Measurements from ENCODE around the gene DOCK4. TPM values are rescaled to one million over a fixed set of nuclear protein-coding genes. Genes with fewer than 3 reads are reported as not detected.

DOCK4 gene
- total RNA-seq, 1 experiment from 2014 or later, result 4.9 TPM

DNA sequence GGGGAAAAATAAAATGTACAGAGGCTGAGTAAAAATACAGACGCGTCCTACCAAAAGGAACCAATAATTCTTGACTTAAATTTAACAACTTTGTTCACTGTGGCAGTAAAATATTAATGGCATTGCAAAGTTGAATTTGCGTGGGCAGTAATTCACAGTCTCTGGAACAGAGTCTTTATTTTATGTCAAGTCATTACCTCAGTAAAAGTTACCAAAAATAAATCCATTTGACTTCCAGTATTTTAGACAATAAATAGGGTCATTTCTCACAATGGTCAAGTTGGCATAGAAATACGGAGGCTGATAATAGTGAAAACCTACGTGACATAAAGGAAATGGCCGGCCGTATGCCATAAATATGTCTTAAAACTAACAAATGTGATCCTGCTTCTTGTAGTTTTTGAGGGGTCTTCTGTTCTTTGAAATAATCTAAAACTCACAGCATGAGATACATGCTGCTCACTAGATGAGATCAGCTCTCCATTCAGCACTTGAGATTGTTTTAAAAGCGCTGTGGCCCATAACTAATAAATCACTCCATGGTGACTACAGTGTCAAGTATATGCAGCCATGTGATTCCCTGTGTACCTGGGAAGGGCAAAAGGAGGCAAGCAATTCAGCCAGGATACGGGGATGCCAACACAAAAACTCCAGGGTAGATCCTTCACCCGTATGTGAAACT is 75.3 kb downstream of the DOCK4 start:
- no peak overlapping the region for H3K56ac ChIP-seq (ENCODE audit: insufficient read length, low read depth, low read length)
- no peak overlapping the region for H2AK5ac ChIP-seq (ENCODE audit: insufficient read length, low read length)
- no peak overlapping the region for H3K9ac ChIP-seq (ENCODE audit: extremely low read depth, insufficient read length, low read length)
- H2BK120ac ChIP-seq (ENCODE audit: low read depth, low read length, poor library complexity, severe bottlenecking), result no peak overlapping the region
- no peaks in the 10 kb centered on the region for H3K27me3 ChIP-seq (ENCODE audit: insufficient read depth, low read length)
- Mint-ChIP-seq H3K27ac (no peak overlapping the region), H3K4me3 (no peak overlapping the region), H3K27me3 (ENCODE audit: low read depth) (no peaks in the 10 kb centered on the region), H3K4me1 (peaks cover 18 to 40% of the 10 kb centered on the region in 2 experiments), H3K36me3 (ENCODE audit: insufficient read depth in 1 of 3, low read depth in 3 of 3) (no peaks in the 10 kb centered on the region; a peak in 1 of 7 replicates), H3K9me3 (no peaks in the 10 kb centered on the region; a peak in 3 of 5 replicates)
- no peak overlapping the region for H3K27ac ChIP-seq (ENCODE audit: insufficient read length, low read depth, low read length)
- WGBS (ENCODE audit: extremely low coverage, insufficient read length, low lambda C conversion rate), result no CpG with 5 or more reads among the region's 10 CpGs
- no peak overlapping the region for H4K5ac ChIP-seq (ENCODE audit: insufficient read length, low read depth, low read length)
- H3T11ph ChIP-seq (ENCODE audit: low read length), result no peak overlapping the region
- H3K23ac ChIP-seq (ENCODE audit: insufficient read length, low read depth, low read length), result no peak overlapping the region
- no peak overlapping the region for H2BK12ac ChIP-seq (ENCODE audit: insufficient read length, low read depth, low read length)
- no peak overlapping the region for H2BK15ac ChIP-seq (ENCODE audit: low read depth, low read length)
- no peaks in the 10 kb centered on the region for H3K79me1 ChIP-seq (ENCODE audit: insufficient read depth, low read depth, low read length, poor library complexity, severe bottlenecking)
- H3K23me2 ChIP-seq (ENCODE audit: insufficient read length, low read depth, low read length, poor library complexity, severe bottlenecking), result no peaks in the 10 kb centered on the region
- no peak overlapping the region for H3K4ac ChIP-seq (ENCODE audit: low read depth, low read length)
- no peak overlapping the region for H4K91ac ChIP-seq (ENCODE audit: insufficient read length, low read depth, low read length)
- no peak overlapping the region for H2BK5ac ChIP-seq (ENCODE audit: insufficient read length, low read length)
- H3K18ac ChIP-seq (ENCODE audit: insufficient read length, low read depth, low read length), result no peak overlapping the region
- H3K4me1 ChIP-seq (ENCODE audit: insufficient read depth, low read length), result peaks cover 10% of the 10 kb centered on the region; the same call in 1 of the 2 replicates
- DNase-seq, result no peak
- no peak overlapping the region for H2BK20ac ChIP-seq (ENCODE audit: low read depth, low read length, poor library complexity, severe bottlenecking)
- H2AFZ ChIP-seq (ENCODE audit: low read length), result no peak overlapping the region
- no peaks in the 10 kb centered on the region for H3K79me2 ChIP-seq (ENCODE audit: insufficient read depth, low read length)
- TF ChIP-seq, protein P1, sequence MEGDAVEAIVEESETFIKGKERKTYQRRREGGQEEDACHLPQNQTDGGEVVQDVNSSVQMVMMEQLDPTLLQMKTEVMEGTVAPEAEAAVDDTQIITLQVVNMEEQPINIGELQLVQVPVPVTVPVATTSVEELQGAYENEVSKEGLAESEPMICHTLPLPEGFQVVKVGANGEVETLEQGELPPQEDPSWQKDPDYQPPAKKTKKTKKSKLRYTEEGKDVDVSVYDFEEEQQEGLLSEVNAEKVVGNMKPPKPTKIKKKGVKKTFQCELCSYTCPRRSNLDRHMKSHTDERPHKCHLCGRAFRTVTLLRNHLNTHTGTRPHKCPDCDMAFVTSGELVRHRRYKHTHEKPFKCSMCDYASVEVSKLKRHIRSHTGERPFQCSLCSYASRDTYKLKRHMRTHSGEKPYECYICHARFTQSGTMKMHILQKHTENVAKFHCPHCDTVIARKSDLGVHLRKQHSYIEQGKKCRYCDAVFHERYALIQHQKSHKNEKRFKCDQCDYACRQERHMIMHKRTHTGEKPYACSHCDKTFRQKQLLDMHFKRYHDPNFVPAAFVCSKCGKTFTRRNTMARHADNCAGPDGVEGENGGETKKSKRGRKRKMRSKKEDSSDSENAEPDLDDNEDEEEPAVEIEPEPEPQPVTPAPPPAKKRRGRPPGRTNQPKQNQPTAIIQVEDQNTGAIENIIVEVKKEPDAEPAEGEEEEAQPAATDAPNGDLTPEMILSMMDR (conservative IDR thresholded peaks at IDR 0.05), result no peak
- H4K8ac ChIP-seq (replicated peaks; ENCODE audit: insufficient read length, low read depth, low read length), result no peak overlapping the region
- H4K20me1 ChIP-seq (ENCODE audit: control insufficient read depth, insufficient read depth, insufficient read length), result no peaks in the 10 kb centered on the region
- no peak overlapping the region for H3K14ac ChIP-seq (ENCODE audit: insufficient read depth, low read length)
- no peaks in the 10 kb centered on the region for H3K9me3 ChIP-seq (ENCODE audit: control insufficient read depth, low read depth, low read length)
- H3K4me2 ChIP-seq (ENCODE audit: insufficient read depth, insufficient read length, low read length), result no peak overlapping the region
